ENCODE results near the gene SMYD3.

SMYD3 gene

DNA sequence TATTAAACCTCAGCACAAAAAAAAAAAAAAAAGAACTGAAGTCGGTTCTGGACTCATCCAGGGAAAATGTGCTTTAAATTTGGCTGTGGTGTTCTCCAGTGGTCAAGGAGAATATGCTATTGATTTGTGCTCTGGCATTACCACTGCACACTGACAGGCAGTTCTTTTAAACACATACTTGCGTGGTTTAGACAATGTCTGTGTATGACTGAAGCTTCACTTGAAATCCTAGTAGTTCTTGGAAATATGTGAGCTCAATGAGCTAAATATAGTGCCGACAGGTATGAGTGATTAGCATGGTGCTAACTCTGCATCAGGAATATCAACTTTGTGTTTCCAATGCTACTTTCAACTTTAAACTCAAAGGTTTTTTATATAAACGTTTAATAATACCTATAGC lies 415.6 kb downstream of the SMYD3 start:
- no peaks in the 10 kb centered on the region for H3K9me2 ChIP-seq (replicated peaks; ENCODE audit: low read depth, low read length)
- H2AFZ ChIP-seq (ENCODE audit: low read length), result no peak overlapping the region
- no peak overlapping the region for H3K4me2 ChIP-seq (ENCODE audit: low read depth, low read length, poor library complexity, severe bottlenecking)
- H3K9me3 ChIP-seq (ENCODE audit: insufficient read depth, low read depth, low read length), result no peaks in the 10 kb centered on the region
- H3K36me3 ChIP-seq (ENCODE audit: insufficient read depth, low read length), result 0 out of 2 replicates have a peak, but pooled peaks cover 3% of the 10 kb centered on the region
- no peak overlapping the region for H3K9ac ChIP-seq (ENCODE audit: low read depth, low read length, poor library complexity, severe bottlenecking)
- no peaks in the 10 kb centered on the region for H3K27me3 ChIP-seq (ENCODE audit: insufficient read depth, low read length, poor library complexity, severe bottlenecking)
- H3K4me3 ChIP-seq (ENCODE audit: low read length, poor library complexity, severe bottlenecking), result no peak overlapping the region
- no peaks in the 10 kb centered on the region for H4K20me1 ChIP-seq (ENCODE audit: insufficient read depth, low read length, poor library complexity, severe bottlenecking)
- TF ChIP-seq, protein P1, sequence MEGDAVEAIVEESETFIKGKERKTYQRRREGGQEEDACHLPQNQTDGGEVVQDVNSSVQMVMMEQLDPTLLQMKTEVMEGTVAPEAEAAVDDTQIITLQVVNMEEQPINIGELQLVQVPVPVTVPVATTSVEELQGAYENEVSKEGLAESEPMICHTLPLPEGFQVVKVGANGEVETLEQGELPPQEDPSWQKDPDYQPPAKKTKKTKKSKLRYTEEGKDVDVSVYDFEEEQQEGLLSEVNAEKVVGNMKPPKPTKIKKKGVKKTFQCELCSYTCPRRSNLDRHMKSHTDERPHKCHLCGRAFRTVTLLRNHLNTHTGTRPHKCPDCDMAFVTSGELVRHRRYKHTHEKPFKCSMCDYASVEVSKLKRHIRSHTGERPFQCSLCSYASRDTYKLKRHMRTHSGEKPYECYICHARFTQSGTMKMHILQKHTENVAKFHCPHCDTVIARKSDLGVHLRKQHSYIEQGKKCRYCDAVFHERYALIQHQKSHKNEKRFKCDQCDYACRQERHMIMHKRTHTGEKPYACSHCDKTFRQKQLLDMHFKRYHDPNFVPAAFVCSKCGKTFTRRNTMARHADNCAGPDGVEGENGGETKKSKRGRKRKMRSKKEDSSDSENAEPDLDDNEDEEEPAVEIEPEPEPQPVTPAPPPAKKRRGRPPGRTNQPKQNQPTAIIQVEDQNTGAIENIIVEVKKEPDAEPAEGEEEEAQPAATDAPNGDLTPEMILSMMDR (conservative IDR thresholded peaks at IDR 0.05; ENCODE audit: low read length), result no peak
- TF ChIP-seq EZH2phosphoT487 (IDR thresholded peaks at IDR 0.05; ENCODE audit: borderline replicate concordance), result no peak
- peaks cover 3% of the 10 kb centered on the region; the same call in 1 of the 2 replicates for H3K79me2 ChIP-seq (ENCODE audit: insufficient read depth, low read length)
- H3F3A ChIP-seq (ENCODE audit: low read depth), result no peaks in the 10 kb centered on the region
- H3K4me1 ChIP-seq (ENCODE audit: insufficient read depth, low read length, poor library complexity, severe bottlenecking), result peaks cover 7% of the 10 kb centered on the region

DNA sequence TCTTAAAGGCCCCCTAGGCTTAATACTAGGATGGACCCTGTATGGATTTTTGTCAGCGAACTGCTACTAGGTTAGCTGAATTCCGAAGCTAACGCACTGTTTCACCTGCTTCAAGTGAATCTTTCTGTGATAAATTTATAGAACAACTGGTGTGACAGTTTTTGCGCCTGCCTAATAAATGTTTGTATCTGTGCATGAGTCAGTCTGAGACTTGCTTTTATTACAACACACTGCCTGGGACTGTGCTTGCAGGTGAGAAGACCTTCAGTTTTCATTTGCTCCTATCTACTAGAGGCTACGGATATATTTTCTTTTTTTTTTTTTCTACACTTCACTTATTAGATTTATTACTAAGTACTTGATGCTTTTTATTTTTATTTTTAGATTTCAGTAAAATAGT lies 420.9 kb downstream of the SMYD3 start:
- H3F3A ChIP-seq (ENCODE audit: low read depth), result no peaks in the 10 kb centered on the region
- H3K9me3 ChIP-seq (ENCODE audit: insufficient read depth, low read depth, low read length), result peaks cover 5% of the 10 kb centered on the region; the same call in 1 of the 2 replicates

DNA sequence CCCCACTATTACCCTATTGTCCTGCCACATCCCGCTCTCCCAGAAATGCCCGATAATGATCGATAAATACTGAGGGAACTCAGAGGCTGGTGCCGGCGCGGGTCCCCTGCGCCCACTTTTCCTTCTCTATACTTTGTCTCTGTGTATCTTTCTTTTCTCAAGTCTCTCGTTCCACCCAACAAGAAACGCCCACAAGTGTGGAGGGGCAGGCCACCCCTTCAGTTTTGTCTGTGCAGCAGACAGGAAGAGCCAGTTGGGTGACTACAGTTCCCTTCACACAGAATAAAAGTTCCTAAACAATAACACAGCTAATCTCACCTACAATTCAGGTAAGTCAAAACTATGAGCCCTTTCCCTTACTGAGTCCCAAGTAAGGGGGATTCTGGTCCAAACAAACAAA lies 423.7 kb downstream of the SMYD3 start:
- TF ChIP-seq EZH2phosphoT487 (IDR thresholded peaks at IDR 0.05; ENCODE audit: borderline replicate concordance), result no peak
- TF ChIP-seq, protein P1 (conservative IDR thresholded peaks at IDR 0.05; ENCODE audit: low read length), result no peak
- peak overlapping the region; percentile 46 for H3K4me2 ChIP-seq (ENCODE audit: low read depth, low read length, poor library complexity, severe bottlenecking)
- peaks cover 44% of the 10 kb centered on the region for H3K4me1 ChIP-seq (ENCODE audit: insufficient read depth, low read length, poor library complexity, severe bottlenecking)
- no peak overlapping the region for H2AFZ ChIP-seq (ENCODE audit: low read length)
- H3F3A ChIP-seq (ENCODE audit: low read depth), result no peaks in the 10 kb centered on the region
- H4K20me1 ChIP-seq (ENCODE audit: insufficient read depth, low read length, poor library complexity, severe bottlenecking), result no peaks in the 10 kb centered on the region
- no peaks in the 10 kb centered on the region for H3K27me3 ChIP-seq (ENCODE audit: insufficient read depth, low read length, poor library complexity, severe bottlenecking)
- peak overlapping the region; percentile 20 for H3K4me3 ChIP-seq (ENCODE audit: low read length, poor library complexity, severe bottlenecking)
- H3K9me3 ChIP-seq (ENCODE audit: insufficient read depth, low read depth, low read length), result peaks cover 5% of the 10 kb centered on the region; the same call in 1 of the 2 replicates
- H3K9ac ChIP-seq (ENCODE audit: low read depth, low read length, poor library complexity, severe bottlenecking), result no peak overlapping the region
- H3K36me3 ChIP-seq (ENCODE audit: insufficient read depth, low read length), result no peaks in the 10 kb centered on the region
- H3K79me2 ChIP-seq (ENCODE audit: insufficient read depth, low read length), result no peaks in the 10 kb centered on the region
- no peaks in the 10 kb centered on the region for H3K9me2 ChIP-seq (replicated peaks; ENCODE audit: low read depth, low read length)

More for the DNA sequence above, 420.9 kb downstream of the SMYD3 start:
- H3K79me2 ChIP-seq (ENCODE audit: insufficient read depth, low read length), result peaks cover 1% of the 10 kb centered on the region; the same call in 1 of the 2 replicates
- no peaks in the 10 kb centered on the region for H3K36me3 ChIP-seq (ENCODE audit: insufficient read depth, low read length)
- no peak overlapping the region for H3K4me3 ChIP-seq (ENCODE audit: low read length, poor library complexity, severe bottlenecking)
- peaks cover 30% of the 10 kb centered on the region for H3K4me1 ChIP-seq (ENCODE audit: insufficient read depth, low read length, poor library complexity, severe bottlenecking)
- H2AFZ ChIP-seq (ENCODE audit: low read length), result no peak overlapping the region
- no peak overlapping the region for H3K9ac ChIP-seq (ENCODE audit: low read depth, low read length, poor library complexity, severe bottlenecking)
- H4K20me1 ChIP-seq (ENCODE audit: insufficient read depth, low read length, poor library complexity, severe bottlenecking), result no peaks in the 10 kb centered on the region
- no peak overlapping the region for H3K4me2 ChIP-seq (ENCODE audit: low read depth, low read length, poor library complexity, severe bottlenecking)
- H3K9me2 ChIP-seq (replicated peaks; ENCODE audit: low read depth, low read length), result no peaks in the 10 kb centered on the region
- H3K27me3 ChIP-seq (ENCODE audit: insufficient read depth, low read length, poor library complexity, severe bottlenecking), result no peaks in the 10 kb centered on the region
- TF ChIP-seq, protein P1 (conservative IDR thresholded peaks at IDR 0.05; ENCODE audit: low read length), result no peak
- TF ChIP-seq EZH2phosphoT487 (IDR thresholded peaks at IDR 0.05; ENCODE audit: borderline replicate concordance), result no peak

Data from Loucy (cell line).